Measurements from ENCODE around the gene SPATA31A1. TPM values are rescaled to one million over a fixed set of nuclear protein-coding genes. Genes with fewer than 3 reads are reported as not detected.
"Not testable (repeated sequence)": the region's sequence is repeated elsewhere in the genome, so short reads cannot be mapped to it uniquely, and the experiment has no call there.

Gene SPATA31A1
- not detected in 2 replicates for total RNA-seq

DNA sequence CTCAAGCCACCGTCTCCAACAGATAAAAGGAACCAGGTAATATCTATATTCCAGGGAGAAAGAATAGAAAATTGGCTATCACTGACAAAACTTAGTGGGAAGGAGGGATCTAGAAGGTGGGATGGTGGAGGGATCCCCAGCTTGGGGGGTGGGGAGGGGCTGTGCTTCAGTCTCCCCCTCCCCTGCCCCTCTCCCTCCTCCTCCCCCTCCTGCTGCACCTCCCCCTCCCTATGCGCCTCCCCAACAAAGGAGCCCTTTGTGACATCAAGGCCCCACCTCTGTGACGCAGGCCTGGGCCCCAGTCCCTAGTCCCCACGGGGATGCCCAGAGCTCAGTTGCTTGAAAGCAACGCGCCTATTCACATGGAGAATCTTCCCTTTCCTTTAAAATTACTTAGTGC lies at the start of gene SPATA31A1:
Gene SPATA31A1 (plus strand): TSS at position 301 of the 400 bp plus-strand sequence. CDS start 62 bp downstream, at position 363.
- H3K4me3 Mint-ChIP-seq; H3K9me3 Mint-ChIP-seq; H3K4me1 Mint-ChIP-seq; H3K36me3 Mint-ChIP-seq (ENCODE audit: low read depth); intact Hi-C loops (cut with micrococcal nuclease); H3K27ac Mint-ChIP-seq; DNase-seq; H3K27me3 Mint-ChIP-seq: not testable (repeated sequence)

DNA sequence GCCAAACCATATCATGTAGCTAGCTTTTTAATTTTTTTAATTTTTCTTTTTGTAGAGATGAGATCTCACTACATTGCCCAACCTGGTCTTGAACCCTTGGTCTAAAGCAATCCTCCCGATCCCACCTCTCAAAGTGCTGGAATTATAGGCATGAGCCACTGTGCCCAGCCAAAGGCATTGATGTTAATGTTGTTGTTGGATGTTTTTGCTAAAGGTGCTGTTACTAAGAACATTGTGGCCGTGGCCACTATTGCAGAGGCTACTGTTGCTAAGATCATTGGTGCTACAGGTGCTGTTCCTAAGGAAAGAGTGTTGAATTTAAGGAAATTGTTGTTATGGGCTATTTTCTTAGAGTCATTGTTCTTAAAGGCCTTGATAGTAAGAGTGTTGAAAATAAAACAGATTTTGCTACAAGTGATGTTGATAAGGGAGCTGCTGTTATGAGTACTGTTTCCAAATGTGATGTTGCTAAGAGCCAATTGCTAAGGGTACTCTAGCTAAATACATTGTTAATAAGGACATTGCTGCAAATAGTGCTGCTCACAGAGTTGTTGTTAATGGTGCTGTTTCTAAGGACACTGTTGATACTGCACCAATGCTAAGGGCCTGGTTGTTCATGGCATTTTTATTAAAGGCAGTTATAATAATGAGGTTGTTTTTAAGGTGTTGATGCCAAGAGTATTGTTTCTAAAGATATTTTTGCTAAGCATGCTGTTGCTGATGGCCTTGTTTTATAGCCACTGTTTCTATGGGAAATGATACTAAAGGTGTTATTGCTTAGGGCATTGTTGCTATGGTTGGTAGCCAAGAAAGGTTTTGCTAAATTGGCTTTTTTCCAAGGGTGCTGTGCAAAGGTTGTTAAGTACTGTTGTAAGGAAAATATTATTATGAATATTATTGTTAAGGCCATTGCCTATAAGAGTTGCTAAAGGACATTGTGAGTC lies 52.1 kb downstream of the SPATA31A1 start:
- H3K27me3 Mint-ChIP-seq; H3K36me3 Mint-ChIP-seq (ENCODE audit: low read depth); DNase-seq; H3K4me3 Mint-ChIP-seq; H3K4me1 Mint-ChIP-seq; H3K9me3 Mint-ChIP-seq; intact Hi-C loops (cut with micrococcal nuclease); H3K27ac Mint-ChIP-seq: not testable (repeated sequence)

DNA sequence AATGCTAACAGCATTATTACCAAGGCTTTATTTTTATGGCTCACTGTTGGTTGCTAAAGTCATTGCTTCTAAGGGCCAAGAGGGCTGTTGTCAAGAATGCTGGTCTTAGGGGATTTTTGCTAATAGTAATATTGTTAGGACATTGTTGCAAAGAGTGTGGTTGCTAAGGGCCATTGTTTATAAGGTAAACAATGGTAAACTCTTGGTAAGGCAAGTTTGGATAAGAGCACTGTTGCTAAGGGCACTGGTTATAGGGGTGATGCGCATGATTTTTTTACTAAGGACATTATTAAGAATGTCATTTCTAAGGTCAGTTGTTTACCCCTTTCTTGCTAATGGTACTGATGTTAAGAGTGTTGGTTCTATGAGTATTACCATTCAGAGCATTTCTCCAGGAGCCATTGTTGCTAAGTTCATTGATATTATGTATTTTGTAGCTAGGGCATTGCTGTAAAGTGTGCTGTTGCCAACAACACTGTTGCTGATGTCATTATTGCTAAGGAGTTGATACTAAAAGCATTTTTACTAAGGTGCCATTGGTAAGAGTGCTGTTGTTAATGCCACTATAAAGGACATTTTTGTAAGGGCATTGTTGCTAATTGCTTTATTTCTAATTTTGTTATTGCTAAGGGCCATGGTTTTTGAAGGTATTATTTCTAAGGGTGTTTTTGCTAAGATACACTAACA lies 55.9 kb downstream of the SPATA31A1 start:
- H3K9me3 Mint-ChIP-seq; H3K27me3 Mint-ChIP-seq; H3K27ac Mint-ChIP-seq; H3K36me3 Mint-ChIP-seq (ENCODE audit: low read depth); H3K4me3 Mint-ChIP-seq; intact Hi-C loops (cut with micrococcal nuclease); DNase-seq; H3K4me1 Mint-ChIP-seq: not testable (repeated sequence)

Other genes with a start within 250 kb of the SPATA31A1 start
- not detected in 2 replicates for gene CNTNAP3, start 67.5 kb upstream of the SPATA31A1 start, total RNA-seq

Data from activated CD4-positive, alpha-beta T cell treated with anti-CD3 and anti-CD28 coated beads, Interleukin-2, amount 10 ng/mL, durations not matched to agents 24 days and 14 days (primary cell).